Liver (tissue), 9 donors: ENCODE measurements around the gene FAM72D. TPM values are rescaled to one million over a fixed set of nuclear protein-coding genes. Genes with fewer than 3 reads are reported as not detected.
"Not testable (repeated sequence)": the region's sequence is repeated elsewhere in the genome, so short reads cannot be mapped to it uniquely, and the experiment has no call there.

Experiments
- DNase-seq: peaks from one replicate; pipeline ENCODE4 v3.0.0-alpha.2; 2017; ENCODE audit warnings: low spot score
- H3K27ac ChIP-seq, 2 donors: one replicate each; pipeline ENCODE4 v1.7.0; 2013; ENCODE audit warnings: inconsistent platforms in 2 of 2, low read length in 2 of 2, control low read depth in 1 of 2, low read depth in 1 of 2, mild to moderate bottlenecking in 1 of 2
- H3K27me3 ChIP-seq, 4 donors: one replicate each; pipeline versions ENCODE4 v1.6.1 to v1.7.0; 2013; ENCODE audit warnings: low read length in 3 of 4, inconsistent platforms in 1 of 4, mild to moderate bottlenecking in 1 of 4, moderate library complexity in 1 of 4; ENCODE audit not compliant: control insufficient read depth in 4 of 4, insufficient read depth in 4 of 4
- H3K36me3 ChIP-seq, 4 donors: one replicate each; pipeline versions ENCODE4 v1.6.1 to v1.7.0; 2013; ENCODE audit warnings: low read length in 3 of 4, mild to moderate bottlenecking in 3 of 4, low read depth in 1 of 4, moderate library complexity in 1 of 4; ENCODE audit not compliant: control insufficient read depth in 4 of 4, insufficient read depth in 3 of 4
- H3K4me1 ChIP-seq, 4 donors: one replicate each; pipeline versions ENCODE4 v1.6.1 to v1.7.0; 2013; ENCODE audit warnings: low read length in 3 of 4, mild to moderate bottlenecking in 3 of 4, moderate library complexity in 1 of 4; ENCODE audit not compliant: control insufficient read depth in 4 of 4, insufficient read depth in 4 of 4
- H3K4me3 ChIP-seq, 3 donors: one replicate each; pipeline versions ENCODE4 v1.6.1 to v1.7.0; 2013; ENCODE audit warnings: low read length in 3 of 3, control low read depth in 1 of 3, low read depth in 1 of 3, mild to moderate bottlenecking in 1 of 3
- H3K9ac ChIP-seq, 2 donors: one replicate each; pipeline ENCODE4 v1.7.0; 2013; ENCODE audit warnings: low read length in 2 of 2, mild to moderate bottlenecking in 2 of 2, moderate library complexity in 2 of 2, control low read depth in 1 of 2, low read depth in 1 of 2
- H3K9me3 ChIP-seq, 4 donors: one replicate each; pipeline versions ENCODE4 v1.6.1 to v1.7.0; 2013; ENCODE audit warnings: low read length in 3 of 4; ENCODE audit not compliant: control insufficient read depth in 4 of 4
- ATF3 ChIP-seq: IDR thresholded peaks from 2 replicates; pipeline ENCODE4 v1.6.1; 2016; ENCODE audit warnings: antibody characterized with exemption
- WGBS: extraction: QIAGEN DNeasy Blood & Tissue Kit; methylation state at CpG from one replicate; pipeline ENCODE4 v1.1.7; 2013; 5-methylcytosine and 5-hydroxymethylcytosine counted together
- polyA plus RNA-seq, 2 donors: library from polyadenylated mRNA; stranded (reverse) in 1 of 2; unstranded in 1 of 2; fragments of 200-250 nt in 1 of 2; fragments of >200 nt in 1 of 2; fragmentation: Nextera tagmentation in 1 of 2; extraction: Ambion mirVana in 1 of 2; gene quantifications; one replicate each; pipeline versions ENCODE4 v1.2.1 to v1.2.3, GENCODE V29; 2013 to 2015
- total RNA-seq, 2 donors: library from RNA; depleted of rRNA; stranded (reverse); fragments of >200 nt; gene quantifications; one replicate each; pipeline ENCODE4 v1.2.3, GENCODE V29; 2014
- donor health status: healthy.
- donor health status: healthy.
- donor health status: healthy.
- donor health status: healthy.
- donor health status: healthy.

The FAM72D gene
- total and polyA plus RNA-seq, 4 donors, result 0.08 to 5.6 (median 0.18) TPM; not detected in 1

- not testable (repeated sequence) for H3K4me1 ChIP-seq, H3K9me3 ChIP-seq, H3K27me3 ChIP-seq, H3K36me3 ChIP-seq, H3K4me3 ChIP-seq, H3K27ac ChIP-seq, H3K9ac ChIP-seq
- 27% methylated on average over 5 of the region's 5 CpGs for WGBS
- peak; percentile 29 for DNase-seq
Measured at GRCh38 chr1:145155873-145156272, 60.1 kb downstream of the FAM72D start.

GRCh38 chr1:145156891-145157610, 61.3 kb downstream of the FAM72D start:
- 35% methylated on average over 20 of the region's 26 CpGs for WGBS
- peak; percentile 67 for DNase-seq
- H3K4me3 ChIP-seq, H3K9ac ChIP-seq, H3K27me3 ChIP-seq, H3K27ac ChIP-seq, H3K4me1 ChIP-seq, H3K36me3 ChIP-seq, H3K9me3 ChIP-seq: not testable (repeated sequence)
- peak; percentile 56 for TF ChIP-seq ATF3

GRCh38 chr1:145157715-145158114, 61.9 kb downstream of the FAM72D start:
- WGBS, result no CpG with 5 or more reads among the region's 14 CpGs
- DNase-seq, H3K36me3 ChIP-seq, H3K4me1 ChIP-seq, H3K27me3 ChIP-seq, H3K4me3 ChIP-seq, H3K9ac ChIP-seq, H3K27ac ChIP-seq, H3K9me3 ChIP-seq: not testable (repeated sequence)

GRCh38 chr1:145161046-145161752, 65.4 kb downstream of the FAM72D start:
- H3K4me3 ChIP-seq, H3K27ac ChIP-seq, H3K36me3 ChIP-seq, DNase-seq, H3K9ac ChIP-seq, H3K27me3 ChIP-seq, H3K4me1 ChIP-seq, H3K9me3 ChIP-seq: not testable (repeated sequence)
- WGBS, result 17% methylated on average over 4 of the region's 26 CpGs

Other genes with a start within 250 kb of the FAM72D start
- gene SRGAP2B, start 646 bp upstream of the FAM72D start, total RNA-seq, result 10 to 100 TPM in 1 of 2 donors, 1 to 10 TPM in 1; 9.7 to 14.3 TPM
- gene SRGAP2B, start 646 bp upstream of the FAM72D start, polyA plus RNA-seq, result 1 to 10 TPM; 2.4 to 2.8 TPM
- gene PPIAL4D, start 146.2 kb downstream of the FAM72D start, total RNA-seq, result not detected
- gene PPIAL4D, start 146.2 kb downstream of the FAM72D start, polyA plus RNA-seq, result not detected